Erythroblast (primary cell): ENCODE data around the gene SLC25A26.

ENCODE experiments used
- GATA1 ChIP-seq: IDR thresholded peaks from 2 replicates; pipeline ENCODE4 v1.6.1; 2011; ENCODE audit warnings: low read depth, mild to moderate bottlenecking, control low read depth, low read length, moderate library complexity
- POLR2A ChIP-seq: IDR thresholded peaks from 2 replicates; pipeline ENCODE4 v1.6.1; 2011; ENCODE audit warnings: mild to moderate bottlenecking, low read length

- TF ChIP-seq POLR2A (no peak), GATA1 (no peak)
Observed at GRCh38 chr3:66396888-66397287, 176.1 kb downstream of the SLC25A26 start.
